IPS-18a (cell line): ENCODE data around the gene EIF2D.
"Not testable (repeated sequence)": the region's sequence is repeated elsewhere in the genome, so short reads cannot be mapped to it uniquely, and the experiment has no call there.

Experiments used
- H3K27ac ChIP-seq: one replicate; pipeline ENCODE4 v1.5.1; 2013; ENCODE audit warnings: low read length
- H3K27me3 ChIP-seq: one replicate; pipeline ENCODE4 v1.6.1; 2013; ENCODE audit warnings: mild to moderate bottlenecking, low read length; ENCODE audit not compliant: control insufficient read depth, insufficient read depth
- H3K36me3 ChIP-seq: one replicate; pipeline ENCODE4 v1.6.1; 2013; ENCODE audit warnings: low read depth, low read length; ENCODE audit not compliant: control insufficient read depth
- H3K4me1 ChIP-seq: one replicate; pipeline ENCODE4 v1.6.1; 2013; ENCODE audit warnings: low read depth, low read length; ENCODE audit not compliant: control insufficient read depth
- H3K4me3 ChIP-seq: one replicate; pipeline ENCODE4 v1.5.1; 2013; ENCODE audit warnings: low read length
- H3K9ac ChIP-seq: one replicate; pipeline ENCODE4 v1.6.1; 2013; ENCODE audit warnings: mild to moderate bottlenecking, low read length, moderate library complexity
- H3K9me3 ChIP-seq: one replicate; pipeline ENCODE4 v1.6.1; 2013; ENCODE audit warnings: low read depth, low read length; ENCODE audit not compliant: control insufficient read depth

EIF2D gene

DNA sequence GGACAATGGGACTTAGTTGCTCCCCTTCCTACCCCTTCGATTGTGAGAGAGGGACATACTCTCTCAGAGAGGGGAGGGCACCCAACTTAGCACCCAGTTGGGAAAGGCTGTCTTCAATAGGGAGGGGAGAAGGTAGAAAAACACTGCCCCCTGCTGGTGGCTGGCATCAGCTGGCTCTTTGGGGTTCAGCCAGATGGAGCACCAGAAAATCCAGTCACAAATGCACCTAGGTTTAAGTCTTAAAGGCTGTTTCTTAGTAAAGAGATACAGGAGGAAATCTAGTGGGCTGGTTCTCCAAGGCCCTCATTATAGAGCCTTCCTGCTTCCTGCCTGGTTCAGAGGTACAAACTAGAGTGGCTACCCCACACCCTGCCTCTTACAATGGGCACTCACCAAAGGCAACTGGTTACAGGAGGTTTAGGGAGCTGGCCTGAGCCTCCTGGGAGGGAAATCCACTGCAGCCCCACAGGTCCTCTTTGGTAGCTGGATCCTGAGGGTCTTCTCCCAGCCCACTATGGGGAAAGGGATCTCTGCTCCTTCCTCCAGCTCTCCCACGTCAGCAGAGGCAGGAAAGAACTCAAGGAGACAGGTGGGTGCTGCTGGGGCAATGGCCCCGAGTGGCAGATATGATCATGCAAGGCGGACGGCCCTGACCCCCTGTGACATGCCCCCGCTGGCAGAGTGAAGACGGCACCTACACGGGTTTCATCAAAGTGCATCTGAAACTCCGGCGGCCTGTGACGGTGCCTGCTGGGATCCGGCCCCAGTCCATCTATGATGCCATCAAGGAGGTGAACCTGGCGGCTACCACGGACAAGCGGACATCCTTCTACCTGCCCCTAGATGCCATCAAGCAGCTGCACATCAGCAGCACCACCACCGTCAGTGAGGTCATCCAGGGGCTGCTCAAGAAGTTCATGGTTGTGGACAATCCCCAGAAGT lies 28.3 kb downstream of the EIF2D start:
- H3K36me3 ChIP-seq: no peaks in the 10 kb centered on the region
- no peak overlapping the region for H3K27ac ChIP-seq
- H3K9ac ChIP-seq: no peak overlapping the region
- H3K4me1 ChIP-seq: no peaks in the 10 kb centered on the region
- no peaks in the 10 kb centered on the region for H3K9me3 ChIP-seq
- no peaks in the 10 kb centered on the region for H3K27me3 ChIP-seq
- no peak overlapping the region for H3K4me3 ChIP-seq

DNA sequence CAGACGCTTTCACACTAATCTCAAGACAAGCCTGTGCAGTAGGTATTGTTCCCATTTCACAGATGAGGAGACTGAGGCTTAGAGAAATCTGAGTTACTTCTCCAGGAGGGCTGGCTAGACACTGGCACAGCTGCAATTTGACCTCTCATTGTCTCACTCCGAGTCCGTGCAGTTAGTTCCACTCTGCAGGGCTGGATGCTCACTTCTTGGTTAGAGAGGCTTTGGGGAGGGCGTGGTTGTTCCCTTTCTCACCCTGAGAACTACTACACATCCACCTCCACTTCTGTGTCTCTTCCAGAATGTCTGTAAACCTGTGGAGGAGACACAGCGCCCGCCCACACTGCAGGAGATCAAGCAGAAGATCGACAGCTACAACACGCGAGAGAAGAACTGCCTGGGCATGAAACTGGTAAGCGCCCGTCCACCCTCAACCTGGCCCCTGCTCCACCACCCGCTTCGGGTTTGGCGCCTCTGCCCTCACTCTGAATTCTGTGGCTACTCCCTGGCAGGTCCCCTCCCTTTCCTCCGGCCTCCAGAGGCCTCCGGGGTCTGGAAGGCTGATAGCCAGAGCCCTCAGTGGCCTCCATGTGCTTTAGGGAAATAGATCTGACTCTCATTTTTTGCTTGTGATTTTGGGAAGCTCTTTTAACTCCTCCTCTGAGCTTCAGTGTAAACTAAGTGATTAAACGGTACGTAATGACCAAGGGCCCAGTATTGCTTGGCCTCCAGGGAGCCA lies 29.1 kb downstream of the EIF2D start:
- Histone ChIP-seq H3K36me3 (no peaks in the 10 kb centered on the region), H3K27me3 (no peaks in the 10 kb centered on the region), H3K27ac (no peak overlapping the region), H3K9ac (no peak overlapping the region), H3K9me3 (no peaks in the 10 kb centered on the region), H3K4me3 (no peak overlapping the region), H3K4me1 (no peaks in the 10 kb centered on the region)

DNA sequence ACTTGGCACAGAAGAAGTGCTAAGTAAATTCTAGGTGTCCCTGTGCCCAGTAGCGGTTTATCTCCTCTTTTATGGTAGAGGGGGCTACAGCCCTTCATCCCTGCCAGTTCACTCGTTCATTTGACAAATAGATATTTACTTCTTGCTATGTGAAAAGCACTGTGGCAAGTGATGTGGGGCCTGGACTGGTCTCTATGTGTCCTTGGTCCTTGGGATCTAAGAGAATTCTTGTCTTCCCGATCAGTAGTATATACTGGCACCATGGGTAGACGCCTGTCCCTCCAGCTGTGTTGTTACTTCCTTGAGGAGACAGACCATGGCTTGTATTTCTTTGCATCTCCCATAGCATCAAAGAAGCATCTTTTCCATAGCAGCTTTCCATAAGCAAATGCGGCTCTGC lies 29.7 kb downstream of the EIF2D start:
- H3K36me3 ChIP-seq: no peaks in the 10 kb centered on the region
- no peaks in the 10 kb centered on the region for H3K27me3 ChIP-seq

DNA sequence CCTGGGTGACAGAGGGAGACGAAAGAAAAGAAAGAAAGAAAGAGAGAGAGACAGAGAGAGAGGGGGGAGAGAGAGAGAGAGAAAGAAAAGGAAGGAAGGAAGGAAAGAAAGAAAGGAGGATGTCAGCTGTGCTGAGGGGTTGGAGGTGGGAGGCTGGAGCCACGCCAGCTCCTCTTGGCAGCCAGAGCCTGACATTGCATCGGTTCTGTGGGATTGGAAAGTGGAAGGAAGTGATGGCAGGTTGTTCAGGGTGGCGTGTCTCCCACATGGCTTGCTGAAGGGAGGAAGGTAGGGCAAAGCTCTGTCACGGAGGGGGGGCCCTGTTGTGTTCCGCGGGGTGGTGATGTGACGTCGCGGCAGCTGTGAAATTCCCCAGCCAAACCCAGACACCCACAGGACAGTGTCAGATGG lies 30.7 kb downstream of the EIF2D start:
- H3K9ac ChIP-seq: no peak overlapping the region
- no peaks in the 10 kb centered on the region for H3K27me3 ChIP-seq
- H3K9me3 ChIP-seq: no peaks in the 10 kb centered on the region
- H3K27ac ChIP-seq: no peak overlapping the region
- H3K36me3 ChIP-seq: no peaks in the 10 kb centered on the region
- no peaks in the 10 kb centered on the region for H3K4me1 ChIP-seq
- H3K4me3 ChIP-seq: no peak overlapping the region

More for the DNA sequence above, 29.7 kb downstream of the EIF2D start:
- Histone ChIP-seq H3K9me3 (no peaks in the 10 kb centered on the region), H3K9ac (no peak overlapping the region), H3K27ac (no peak overlapping the region), H3K4me3 (no peak overlapping the region), H3K4me1 (no peaks in the 10 kb centered on the region)

DNA sequence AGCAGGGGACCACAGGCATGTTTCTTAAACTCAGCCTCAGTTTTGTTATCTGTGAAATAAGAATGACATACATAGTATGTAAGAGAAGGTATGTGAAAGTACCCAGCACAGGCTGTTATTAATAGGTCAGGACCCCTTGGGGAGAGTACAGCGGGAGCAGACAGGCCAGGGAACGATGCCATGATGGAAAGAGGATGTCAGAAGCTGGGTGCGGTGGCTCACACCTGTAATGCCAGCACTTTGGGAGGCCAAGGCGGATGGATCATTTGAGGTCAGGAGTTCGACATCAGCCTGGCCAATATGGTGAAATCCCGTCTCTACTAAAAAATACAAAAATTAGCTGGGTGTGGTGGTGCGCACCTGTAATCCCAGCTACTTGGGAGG lies 31.2 kb downstream of the EIF2D start:
- H3K27ac ChIP-seq, H3K9ac ChIP-seq, H3K4me1 ChIP-seq, H3K27me3 ChIP-seq, H3K4me3 ChIP-seq, H3K36me3 ChIP-seq, H3K9me3 ChIP-seq: not testable (repeated sequence)

DNA sequence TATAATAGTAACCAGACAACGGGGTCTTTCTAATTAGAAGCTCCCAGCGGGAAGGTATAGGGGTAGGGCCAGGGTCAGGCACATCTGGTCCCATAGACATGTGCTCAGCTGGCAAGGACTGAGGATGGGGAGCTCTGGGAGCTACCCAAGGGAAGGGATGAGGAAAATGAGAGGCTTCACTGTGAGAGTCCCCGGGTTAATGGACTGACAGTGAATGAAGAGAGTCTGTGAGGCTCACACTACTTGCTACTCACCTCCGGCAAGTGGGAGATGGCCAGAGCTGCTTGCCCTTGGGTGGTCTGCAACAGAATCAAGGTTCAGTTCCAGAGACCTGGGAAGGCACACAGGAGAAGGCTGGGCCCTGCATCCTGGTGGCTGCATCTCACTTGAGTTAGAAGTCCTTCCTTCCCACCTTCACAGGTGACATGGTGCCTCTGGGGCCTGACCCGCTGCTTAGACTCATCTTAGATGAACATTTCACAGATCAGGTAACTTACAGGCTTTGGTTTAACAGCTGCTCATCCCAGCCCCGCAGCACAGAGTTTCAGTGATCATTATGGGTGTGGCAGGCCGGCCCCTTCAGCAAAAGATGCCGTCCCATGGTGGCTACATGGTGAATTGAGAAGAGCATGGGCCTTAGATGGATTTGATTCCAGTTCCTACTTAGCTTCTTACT lies 31.7 kb downstream of the EIF2D start:
- H3K9me3 ChIP-seq: no peaks in the 10 kb centered on the region

DNA sequence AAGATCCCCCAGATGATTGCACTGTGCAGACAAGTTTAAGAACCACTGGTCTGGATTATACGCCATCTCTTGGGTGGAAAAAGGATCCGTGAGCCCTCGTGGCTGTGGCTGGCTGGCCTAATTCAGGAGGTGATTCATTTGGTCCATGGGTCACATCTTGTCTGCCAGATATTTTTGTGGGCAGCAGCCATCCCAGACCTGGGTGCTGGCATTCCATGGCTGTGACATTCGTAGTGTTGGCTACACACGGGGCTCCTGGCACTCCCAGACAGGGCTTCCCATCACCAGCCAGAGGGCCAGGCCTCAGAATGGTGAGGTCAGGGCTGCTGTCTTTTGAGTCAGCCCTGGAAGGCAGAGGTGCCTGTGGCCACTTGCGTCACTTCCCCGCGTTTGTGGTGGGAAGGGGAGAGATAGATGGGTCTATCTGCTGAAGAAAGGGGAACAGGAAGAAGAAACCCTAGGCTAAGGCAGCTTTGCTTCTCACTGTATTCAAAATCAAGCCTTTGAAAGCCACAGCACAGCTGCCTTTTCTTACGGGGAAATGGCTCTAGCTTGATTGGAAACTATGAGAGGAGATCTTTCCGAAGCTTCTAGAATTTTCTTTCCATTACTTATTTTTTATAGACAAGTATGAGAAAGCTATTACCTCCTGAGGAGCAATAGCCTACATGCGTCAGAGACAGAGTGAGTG lies 32.4 kb downstream of the EIF2D start:
- H3K9ac ChIP-seq: no peak overlapping the region
- no peaks in the 10 kb centered on the region for H3K9me3 ChIP-seq
- H3K4me3 ChIP-seq: no peak overlapping the region
- no peaks in the 10 kb centered on the region for H3K27me3 ChIP-seq
- no peaks in the 10 kb centered on the region for H3K36me3 ChIP-seq
- no peak overlapping the region for H3K27ac ChIP-seq
- no peaks in the 10 kb centered on the region for H3K4me1 ChIP-seq

More for the DNA sequence above, 31.7 kb downstream of the EIF2D start:
- no peaks in the 10 kb centered on the region for H3K36me3 ChIP-seq
- H3K27ac ChIP-seq: no peak overlapping the region
- no peak overlapping the region for H3K4me3 ChIP-seq
- no peaks in the 10 kb centered on the region for H3K4me1 ChIP-seq
- H3K9ac ChIP-seq: no peak overlapping the region
- no peaks in the 10 kb centered on the region for H3K27me3 ChIP-seq

DNA sequence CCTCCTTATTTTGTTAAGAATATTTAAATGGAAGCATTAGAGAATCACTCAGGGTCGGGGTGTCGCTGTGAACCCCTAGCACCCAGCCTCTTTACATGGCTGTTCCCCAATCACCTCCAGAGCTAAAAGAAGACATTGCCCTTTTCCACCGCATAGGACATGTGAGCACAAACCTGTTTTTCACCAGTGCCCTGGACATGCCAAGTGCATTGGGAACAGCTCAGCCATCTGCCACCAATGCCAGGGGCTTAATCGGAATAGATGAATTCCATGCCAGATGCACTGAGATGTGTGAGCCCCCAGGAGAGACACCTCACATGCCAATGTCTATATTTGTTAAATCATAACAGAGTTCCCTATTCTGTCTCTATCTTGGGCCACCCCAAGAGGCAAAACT lies 33.3 kb downstream of the EIF2D start:
- H3K9me3 ChIP-seq: no peaks in the 10 kb centered on the region
- no peaks in the 10 kb centered on the region for H3K36me3 ChIP-seq
- H3K27me3 ChIP-seq: no peaks in the 10 kb centered on the region
- H3K4me3 ChIP-seq: no peak overlapping the region
- no peak overlapping the region for H3K9ac ChIP-seq
- no peaks in the 10 kb centered on the region for H3K4me1 ChIP-seq
- no peak overlapping the region for H3K27ac ChIP-seq

DNA sequence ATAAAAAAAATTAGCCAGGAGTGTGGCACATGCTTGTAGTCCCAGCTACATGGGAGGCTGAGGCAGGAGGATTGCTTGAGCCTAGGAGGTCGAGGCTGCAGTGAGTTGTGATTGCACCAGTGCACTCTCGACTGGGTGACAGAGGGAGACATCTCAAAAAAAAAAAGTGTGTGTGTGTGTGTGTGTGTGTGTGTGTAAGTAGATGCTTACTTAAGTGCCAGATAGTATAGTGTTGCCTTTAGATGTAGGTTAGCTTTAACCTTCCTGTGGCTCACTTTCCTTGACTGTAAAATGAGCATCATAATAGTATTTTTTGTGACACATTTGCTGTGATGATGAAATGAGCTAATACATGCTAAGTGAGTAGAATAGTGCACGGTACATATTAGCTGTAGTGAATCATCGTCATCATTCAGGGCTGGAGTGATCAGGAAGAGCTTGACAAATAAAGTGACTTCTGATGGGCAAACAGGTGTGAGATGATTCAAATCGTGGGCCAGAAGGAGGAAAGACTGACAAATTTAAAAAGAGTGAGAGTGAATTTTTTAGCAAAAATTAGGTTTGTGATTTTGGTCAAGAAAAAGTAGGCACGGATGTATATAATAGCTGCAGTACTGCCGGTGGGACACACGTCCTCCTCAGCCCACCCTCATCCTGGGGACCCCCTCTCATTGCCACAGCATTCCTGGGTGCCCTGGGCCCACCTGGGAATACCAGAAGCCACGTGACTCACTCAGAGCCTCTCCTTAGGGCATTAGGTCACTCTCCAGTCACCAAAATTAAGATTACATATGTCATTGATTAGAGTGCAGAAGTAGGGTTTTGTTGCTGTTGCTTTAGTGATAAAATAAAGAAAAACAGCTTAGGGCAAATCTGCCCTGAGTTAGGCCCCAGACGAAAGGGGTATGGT lies 33.9 kb downstream of the EIF2D start:
- Histone ChIP-seq H3K4me1 (no peaks in the 10 kb centered on the region), H3K9ac (no peak overlapping the region)

DNA sequence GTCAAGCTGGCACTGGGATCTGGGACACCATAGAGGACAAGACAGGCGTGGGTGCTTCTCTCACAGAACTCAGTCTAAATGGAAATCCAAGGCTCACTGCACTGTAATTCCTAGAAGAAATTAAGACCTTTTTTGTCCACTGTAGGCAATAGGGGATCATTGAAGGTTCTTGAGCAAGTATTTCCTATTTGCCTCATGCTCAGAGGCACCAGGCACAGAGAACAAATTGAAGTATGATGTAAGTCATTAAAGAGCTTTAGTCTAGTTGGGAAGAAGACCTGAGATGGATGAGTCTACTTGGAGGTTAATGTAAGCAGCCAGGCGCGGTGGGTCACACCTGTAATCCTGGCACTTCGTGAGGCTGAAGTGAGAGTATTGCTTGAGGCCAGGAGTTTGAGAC lies 34.6 kb downstream of the EIF2D start:
- H3K9ac ChIP-seq: no peak overlapping the region
- H3K36me3 ChIP-seq: no peaks in the 10 kb centered on the region
- H3K27ac ChIP-seq: no peak overlapping the region
- H3K27me3 ChIP-seq: no peaks in the 10 kb centered on the region
- no peaks in the 10 kb centered on the region for H3K9me3 ChIP-seq
- no peaks in the 10 kb centered on the region for H3K4me1 ChIP-seq
- no peak overlapping the region for H3K4me3 ChIP-seq

More for the DNA sequence above, 33.9 kb downstream of the EIF2D start:
- Histone ChIP-seq H3K4me3 (no peak overlapping the region), H3K9me3 (no peaks in the 10 kb centered on the region), H3K27ac (no peak overlapping the region), H3K36me3 (no peaks in the 10 kb centered on the region), H3K27me3 (no peaks in the 10 kb centered on the region)
